CD14-positive monocyte (primary cell): ENCODE results near the gene FOXG1. TPM values are rescaled to one million over a fixed set of nuclear protein-coding genes. Genes with fewer than 3 reads are reported as not detected.

ENCODE experiments used
- DNase-seq, 3 donors: peaks; one replicate each; pipeline ENCODE4 v3.0.0-alpha.2; 2011 to 2022
- H2AFZ ChIP-seq: 2 replicates; pipeline ENCODE4 v1.6.0; 2012; ENCODE audit warnings: mild to moderate bottlenecking, low read depth, low read length, inconsistent platforms; ENCODE audit not compliant: insufficient read depth, poor library complexity, severe bottlenecking
- H3K27ac ChIP-seq, 2 donors: 1 replicate in 1 of 2; 2 replicates in 1 of 2; pipeline ENCODE4 v1.5.1; 2012 to 2013; ENCODE audit warnings: low read length in 2 of 2, control low read depth in 1 of 2, inconsistent platforms in 1 of 2, low read depth in 1 of 2, mild to moderate bottlenecking in 1 of 2
- H3K27me3 ChIP-seq, 2 donors: one replicate each; pipeline versions ENCODE4 v1.6.0 to v1.6.1; 2011 to 2013; ENCODE audit warnings: low read length in 2 of 2; ENCODE audit not compliant: control insufficient read depth in 2 of 2, insufficient read depth in 2 of 2
- H3K36me3 ChIP-seq, 2 donors: replicated peaks in 1 of 2; 1 replicate in 1 of 2; 2 replicates in 1 of 2; pipeline versions ENCODE4 v1.5.1 to v1.6.1; 2012 to 2013; ENCODE audit warnings: low read length in 2 of 2, control low read depth in 1 of 2, inconsistent platforms in 1 of 2, mild to moderate bottlenecking in 1 of 2; ENCODE audit not compliant: insufficient read depth in 2 of 2, control insufficient read depth in 1 of 2
- H3K4me1 ChIP-seq, 2 donors: 1 replicate in 1 of 2; 2 replicates in 1 of 2; pipeline versions ENCODE4 v1.5.1 to v1.6.1; 2012 to 2013; ENCODE audit warnings: low read length in 2 of 2, control low read depth in 1 of 2, inconsistent platforms in 1 of 2, mild to moderate bottlenecking in 1 of 2, moderate library complexity in 1 of 2; ENCODE audit not compliant: insufficient read depth in 2 of 2, control insufficient read depth in 1 of 2
- H3K4me2 ChIP-seq: replicated peaks from 2 replicates; pipeline ENCODE3; 2012; ENCODE audit warnings: low read length, moderate library complexity, mild to moderate bottlenecking; ENCODE audit not compliant: poor library complexity, severe bottlenecking; ENCODE audit errors: extremely low read depth
- H3K4me3 ChIP-seq, 3 experiments: fragments of 200-600 bp in 1 of 3; sonication (generic) in 1 of 3; replicated peaks in 1 of 3; 1 replicate in 2 of 3; 2 replicates in 1 of 3; pipeline ENCODE4 v1.5.1; 2011 to 2013; ENCODE audit warnings: low read length in 3 of 3, mild to moderate bottlenecking in 3 of 3, control low read depth in 2 of 3, low read depth in 2 of 3, inconsistent platforms in 1 of 3, moderate library complexity in 1 of 3
- H3K79me2 ChIP-seq: 2 replicates; pipeline ENCODE4 v1.6.0; 2012; ENCODE audit warnings: mild to moderate bottlenecking, control low read depth, inconsistent platforms, low read length, moderate library complexity; ENCODE audit not compliant: insufficient read depth
- H3K9ac ChIP-seq: 2 replicates; pipeline ENCODE4 v1.6.0; 2017; ENCODE audit warnings: low read length, mild to moderate bottlenecking; ENCODE audit not compliant: insufficient read depth, poor library complexity, severe bottlenecking
- H3K9me3 ChIP-seq, 2 donors: replicated peaks in 1 of 2; 1 replicate in 1 of 2; 2 replicates in 1 of 2; pipeline versions ENCODE4 v1.5.1 to v1.6.1; 2012 to 2013; ENCODE audit warnings: low read length in 2 of 2, control low read depth in 1 of 2; ENCODE audit not compliant: control insufficient read depth in 1 of 2, insufficient read depth in 1 of 2
- H4K20me1 ChIP-seq: 2 replicates; pipeline ENCODE4 v1.6.0; 2012; ENCODE audit warnings: mild to moderate bottlenecking, low read length, control low read depth, moderate library complexity; ENCODE audit not compliant: insufficient read depth
- H3K27ac Mint-ChIP-seq, 7 donors: one replicate each; pipeline ENCODE4 v1.8.0; 2020; ENCODE audit warnings: mild to moderate bottlenecking in 7 of 7, mixed read lengths in 7 of 7, moderate library complexity in 6 of 7, inconsistent platforms in 2 of 7
- H3K27me3 Mint-ChIP-seq, 3 donors: one replicate each; pipeline ENCODE4 v1.8.0; 2021 to 2022; ENCODE audit warnings: low read depth in 3 of 3, mild to moderate bottlenecking in 3 of 3, mixed read lengths in 3 of 3, moderate library complexity in 3 of 3, inconsistent platforms in 1 of 3
- H3K36me3 Mint-ChIP-seq, 2 donors: one replicate each; pipeline ENCODE4 v1.8.0; 2020; ENCODE audit warnings: mixed read lengths in 2 of 2, inconsistent platforms in 1 of 2, mild to moderate bottlenecking in 1 of 2
- H3K4me1 Mint-ChIP-seq: one replicate; pipeline ENCODE4 v1.8.0; 2020; ENCODE audit warnings: mild to moderate bottlenecking, mixed read lengths
- H3K4me3 Mint-ChIP-seq, 2 donors: one replicate each; pipeline ENCODE4 v1.8.0; 2020; ENCODE audit warnings: mild to moderate bottlenecking in 2 of 2, mixed read lengths in 2 of 2, moderate library complexity in 1 of 2
- H3K9me3 Mint-ChIP-seq, 7 donors: one replicate each; pipeline ENCODE4 v1.8.0; 2020 to 2022; ENCODE audit warnings: mixed read lengths in 7 of 7, mild to moderate bottlenecking in 6 of 7, moderate library complexity in 6 of 7, inconsistent platforms in 2 of 7
- CTCF ChIP-seq: fragments of 200-600 bp; IDR thresholded peaks from one replicate; pipeline ENCODE4 v1.8.0; 2022; ENCODE audit warnings: antibody characterized with exemption, mild to moderate bottlenecking
- WGBS: methylation state at CpG from one replicate; pipeline ENCODE4 v1.1.5; 2013; ENCODE audit warnings: missing lambda C conversion rate; ENCODE audit not compliant: insufficient coverage; 5-methylcytosine and 5-hydroxymethylcytosine counted together
- intact Hi-C, 2 donors: fragments of 100-400 bp; cut with micrococcal nuclease; formaldehyde crosslinking; loops; one replicate each; pipeline versions ENCODE4 v1.15.0 to v1.15.1; 2023
- polyA plus RNA-seq, 3 donors: library from polyadenylated mRNA; depleted of rRNA in 1 of 3; unstranded in 2 of 3; stranded (reverse) in 1 of 3; fragments of 300-500 nt in 2 of 3; fragments of >200 nt in 1 of 3; fragmentation: Illumina TruSeq in 2 of 3; gene quantifications; 1 replicate in 2 of 3; 2 replicates in 1 of 3; pipeline ENCODE4 v1.2.3, GENCODE V29; 2012 to 2021

FOXG1 gene
- polyA plus RNA-seq, 3 donors = not detected

GRCh38 chr14:28758253-28758884, 8.2 kb upstream of the FOXG1 start:
- H3K4me3 Mint-ChIP-seq = peak overlapping the region in 1 of 2 donors; percentile 84
- H3K4me2 ChIP-seq = no peak overlapping the region
- no peak overlapping the region for H3K27ac ChIP-seq
- no peak for DNase-seq
- peaks cover 0 to 41% (median 15%) of the 10 kb centered on the region in 7 donors for H3K9me3 Mint-ChIP-seq
- no peak overlapping the region for H3K9ac ChIP-seq
- H3K36me3 Mint-ChIP-seq = no peaks in the 10 kb centered on the region
- H3K9me3 ChIP-seq = peaks cover 3 to 64% of the 10 kb centered on the region in 2 donors
- no peaks in the 10 kb centered on the region for H3K4me1 Mint-ChIP-seq
- no peaks in the 10 kb centered on the region for H4K20me1 ChIP-seq
- no peak overlapping the region for H2AFZ ChIP-seq
- no peak overlapping the region for H3K27ac Mint-ChIP-seq
- H3K27me3 Mint-ChIP-seq = peaks cover 92 to 94% (median 93%) of the 10 kb centered on the region in 3 donors
- H3K4me3 ChIP-seq = no peak overlapping the region
- H3K36me3 ChIP-seq = no peaks in the 10 kb centered on the region
- WGBS = no CpG with 5 or more reads among the region's 12 CpGs
- H3K79me2 ChIP-seq = no peaks in the 10 kb centered on the region
- no peak for TF ChIP-seq CTCF
- H3K4me1 ChIP-seq = no peaks in the 10 kb centered on the region
- intact Hi-C loops = no loop called here
- peaks cover 90 to 97% of the 10 kb centered on the region in 2 donors for H3K27me3 ChIP-seq

GRCh38 chr14:28758885-28759652, 7.5 kb upstream of the FOXG1 start:
- H3K27ac Mint-ChIP-seq = no peak overlapping the region
- Histone ChIP-seq H3K79me2 (no peaks in the 10 kb centered on the region), H3K36me3 (no peaks in the 10 kb centered on the region), H3K9me3 (peaks cover 3 to 64% of the 10 kb centered on the region in 2 donors), H3K4me3 (no peak overlapping the region), H3K9ac (no peak overlapping the region), H3K27me3 (peaks cover 96 to 100% of the 10 kb centered on the region in 2 donors), H2AFZ (no peak overlapping the region), H3K27ac (no peak overlapping the region), H3K4me1 (no peaks in the 10 kb centered on the region), H3K4me2 (no peak overlapping the region), H4K20me1 (no peaks in the 10 kb centered on the region)
- TF ChIP-seq CTCF = no peak
- H3K9me3 Mint-ChIP-seq = peaks cover 0 to 42% (median 16%) of the 10 kb centered on the region in 7 donors
- intact Hi-C loops = no loop called here
- H3K27me3 Mint-ChIP-seq = peaks cover 96 to 97% (median 97%) of the 10 kb centered on the region in 3 donors
- H3K4me3 Mint-ChIP-seq = peak overlapping the region in 1 of 2 donors; percentile 74
- no peaks in the 10 kb centered on the region for H3K4me1 Mint-ChIP-seq
- DNase-seq = no peak
- no peaks in the 10 kb centered on the region for H3K36me3 Mint-ChIP-seq
- WGBS = 2% methylated on average over 9 of the region's 30 CpGs
